ENCODE measurements around the gene SRRM4. TPM values are rescaled to one million over a fixed set of nuclear protein-coding genes. Genes with fewer than 3 reads are reported as not detected.
A peak's percentile ranks its signal among the peaks of the same experiment; 100 is the strongest.
"Not testable (repeated sequence)": the region's sequence is repeated elsewhere in the genome, so short reads cannot be mapped to it uniquely, and the experiment has no call there.

SRRM4 gene
- total RNA-seq, 1 donor from 2014 or later, result not detected

DNA sequence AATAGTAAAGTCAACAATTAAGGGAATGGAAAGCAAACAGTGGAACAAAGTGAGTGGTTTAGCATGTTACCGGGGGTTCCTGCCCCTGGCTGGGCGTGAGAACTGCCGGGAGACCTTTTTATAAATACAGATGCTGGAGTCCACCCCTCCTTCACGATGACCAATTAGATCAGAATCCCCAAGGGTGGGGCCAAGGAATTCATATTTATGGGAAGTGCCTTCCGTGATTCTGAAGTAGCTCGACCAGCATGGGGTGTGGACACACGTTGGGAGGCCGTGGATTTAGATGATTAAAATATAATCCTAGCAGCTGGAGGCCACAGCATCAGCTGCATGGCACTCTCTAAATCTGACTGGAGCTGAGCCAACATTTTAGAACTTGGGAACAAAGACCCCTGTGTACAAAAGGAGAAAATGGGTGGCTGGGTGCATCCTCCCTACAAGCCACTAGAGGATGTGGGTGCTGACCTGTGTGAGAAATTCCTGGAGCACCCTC, 87.9 kb downstream of the SRRM4 start:
- DNase-seq (ENCODE audit: low read depth), result no peak

DNA sequence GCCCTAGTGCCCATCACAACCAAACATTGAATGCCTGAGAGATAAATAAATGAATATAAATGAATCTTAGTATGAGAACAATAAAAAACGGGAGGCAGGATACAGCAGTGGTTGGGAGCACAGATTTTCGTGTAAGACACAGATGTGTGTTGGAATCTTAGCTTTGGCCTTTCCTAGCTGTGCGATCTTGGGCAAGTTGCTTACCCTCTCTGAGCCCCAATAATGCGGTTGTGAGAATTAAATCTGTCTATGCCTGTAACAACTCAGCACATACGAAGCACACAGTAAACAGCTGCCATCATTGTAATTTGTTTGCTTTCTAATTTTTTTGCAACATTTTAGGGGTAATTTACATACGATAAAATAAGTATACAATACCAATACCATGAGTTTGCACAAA, 89.8 kb downstream of the SRRM4 start:
- DNase-seq (ENCODE audit: low read depth), result no peak

DNA sequence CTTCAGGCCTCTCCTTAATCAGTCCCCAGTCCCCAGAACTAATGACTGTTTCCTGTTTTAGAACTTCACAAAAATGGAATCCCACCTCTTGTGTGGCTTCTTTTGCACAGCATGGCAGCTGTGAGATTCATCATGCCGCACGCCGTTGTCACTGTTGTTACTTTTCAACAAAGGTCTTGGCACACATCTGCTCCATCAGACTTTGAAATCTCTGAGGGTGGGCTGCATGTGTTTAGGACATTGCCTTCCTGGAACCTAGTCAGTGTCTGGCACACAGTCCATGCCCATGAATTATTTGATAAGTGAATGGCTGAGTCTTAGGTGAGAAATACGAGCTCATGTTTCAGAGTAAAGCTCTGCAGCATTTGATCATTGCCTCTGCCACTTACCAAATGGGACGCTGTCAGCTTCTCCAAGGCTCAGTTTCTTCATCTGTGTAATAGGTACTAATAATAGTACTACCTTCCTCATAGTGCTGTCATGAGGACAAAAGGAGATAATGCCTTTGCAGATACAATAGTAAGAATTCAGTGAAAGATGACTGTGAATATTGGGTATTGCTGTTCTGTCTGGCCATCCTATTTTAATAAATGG, 90.4 kb downstream of the SRRM4 start:
- no peak for DNase-seq (ENCODE audit: low read depth)

DNA sequence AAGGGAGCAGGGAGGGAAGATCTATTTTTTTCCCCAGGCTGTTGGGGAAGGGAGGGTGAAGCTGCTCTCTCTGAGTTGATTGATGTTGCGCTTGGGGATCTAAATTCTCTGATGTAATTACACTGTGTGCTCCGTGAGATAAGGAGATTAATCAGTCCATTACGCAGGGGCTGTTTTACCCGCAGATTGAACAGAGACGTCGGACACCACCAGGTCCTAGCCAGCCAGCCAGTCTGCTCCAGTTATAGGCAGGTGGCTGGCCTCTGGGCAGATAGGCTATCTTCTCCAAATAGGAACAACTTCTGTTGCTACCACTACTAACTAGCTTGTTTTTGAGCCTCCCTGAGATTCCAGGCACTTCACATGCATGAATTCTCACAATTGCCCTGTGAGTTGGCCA, 91.1 kb downstream of the SRRM4 start:
- no peak for DNase-seq (ENCODE audit: low read depth)

DNA sequence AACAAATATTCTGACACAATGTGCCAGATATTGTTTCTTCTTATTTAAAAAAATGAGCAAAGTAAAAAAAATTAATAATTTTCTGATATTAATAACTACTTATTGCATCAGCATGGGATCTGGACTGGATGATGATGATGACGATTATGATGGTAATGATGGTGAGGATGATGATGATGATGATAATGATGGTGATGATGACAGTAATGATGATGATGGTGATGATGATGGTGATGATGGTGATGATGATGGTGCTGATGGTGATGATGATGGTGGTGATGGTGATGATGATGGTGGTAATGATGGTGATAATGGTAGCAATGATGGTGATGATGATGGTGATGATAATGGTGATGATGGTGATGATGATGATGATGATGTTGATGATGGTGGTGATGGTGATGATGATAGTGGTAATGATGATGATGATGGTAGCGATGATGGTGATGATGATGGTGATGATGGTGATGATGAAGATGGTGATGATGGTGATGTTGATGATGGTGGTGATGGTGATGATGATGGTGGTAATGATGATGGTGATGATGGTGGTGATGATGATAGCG, 94.0 kb downstream of the SRRM4 start:
- DNase-seq (ENCODE audit: low read depth), result no peak

DNA sequence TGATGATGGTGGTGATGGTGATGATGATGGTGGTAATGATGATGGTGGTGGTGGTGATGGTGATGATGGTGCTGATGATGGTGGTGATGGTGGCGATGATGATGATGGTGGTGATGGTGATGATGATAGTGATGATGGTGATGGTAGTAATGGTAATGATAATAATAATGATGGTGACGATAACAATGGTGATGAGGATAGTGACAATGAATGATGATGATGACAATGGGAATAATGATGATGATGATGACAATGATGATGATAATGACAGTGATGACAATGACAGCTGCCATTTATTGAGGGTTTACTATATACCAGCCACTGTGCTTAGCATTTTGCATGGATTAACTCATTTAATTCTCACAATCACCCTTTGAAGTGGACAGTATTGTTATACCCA, 94.6 kb downstream of the SRRM4 start:
- DNase-seq (ENCODE audit: low read depth), result no peak

DNA sequence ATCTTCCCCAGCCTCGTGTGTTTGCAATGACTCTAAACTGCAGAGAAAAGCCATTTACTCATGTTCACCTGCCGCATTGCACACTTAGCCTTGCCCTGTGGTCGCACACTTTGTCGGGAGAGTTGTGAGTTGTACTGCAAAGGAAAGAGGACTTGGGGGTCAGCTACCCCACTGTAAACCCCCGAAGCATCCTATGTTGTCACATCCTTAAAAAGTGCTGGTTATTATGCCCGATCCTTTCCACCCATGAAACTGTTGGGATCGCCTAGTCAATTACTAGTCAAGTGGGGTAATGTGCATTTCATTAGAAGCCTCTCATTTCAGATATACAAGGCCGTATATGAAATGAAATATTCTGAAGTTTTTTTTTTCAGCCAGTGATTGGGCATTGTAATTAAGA, 98.2 kb downstream of the SRRM4 start:
- no peak for DNase-seq (ENCODE audit: low read depth)

DNA sequence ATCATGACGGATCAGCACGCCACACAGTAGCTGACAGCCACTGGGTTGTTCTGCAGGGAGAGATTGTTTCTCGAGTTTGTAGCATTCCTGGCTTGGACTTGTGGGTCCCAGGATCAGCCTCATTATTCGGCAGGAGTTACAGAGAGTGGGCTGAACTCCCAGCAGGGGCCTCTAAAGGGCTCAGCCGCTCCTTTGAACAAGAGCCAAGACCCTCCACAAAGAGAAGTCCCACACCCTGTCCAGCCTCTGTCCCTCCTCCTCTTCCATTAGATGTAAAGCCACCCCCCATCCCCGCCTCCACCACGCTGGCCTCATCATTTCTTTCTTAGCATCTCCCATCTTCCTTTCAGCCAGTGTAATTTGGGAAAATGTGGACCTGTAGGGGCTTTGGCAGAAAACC, 100.7 kb downstream of the SRRM4 start:
- DNase-seq (ENCODE audit: low read depth), result no peak

DNA sequence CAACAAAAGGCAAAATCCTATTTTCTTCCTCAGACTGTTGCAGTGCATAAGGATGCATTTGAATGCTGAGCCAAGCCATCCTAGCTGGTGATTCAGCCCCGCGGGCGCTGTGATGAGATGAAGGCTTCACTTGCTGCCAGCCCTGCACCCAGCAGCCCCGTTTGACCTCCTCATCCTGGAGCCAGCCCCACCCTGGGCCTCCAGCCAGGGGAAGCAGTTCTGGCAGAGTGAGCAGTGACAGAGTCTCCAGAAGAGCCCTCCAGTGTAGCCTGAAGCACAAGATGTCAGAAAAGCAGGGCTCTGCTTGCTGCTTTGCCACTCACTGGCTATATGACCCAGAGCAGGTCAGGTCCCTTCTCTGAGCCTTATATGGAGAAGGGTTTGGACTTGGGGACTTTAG, 101.2 kb downstream of the SRRM4 start:
- no peak for DNase-seq (ENCODE audit: low read depth)

DNA sequence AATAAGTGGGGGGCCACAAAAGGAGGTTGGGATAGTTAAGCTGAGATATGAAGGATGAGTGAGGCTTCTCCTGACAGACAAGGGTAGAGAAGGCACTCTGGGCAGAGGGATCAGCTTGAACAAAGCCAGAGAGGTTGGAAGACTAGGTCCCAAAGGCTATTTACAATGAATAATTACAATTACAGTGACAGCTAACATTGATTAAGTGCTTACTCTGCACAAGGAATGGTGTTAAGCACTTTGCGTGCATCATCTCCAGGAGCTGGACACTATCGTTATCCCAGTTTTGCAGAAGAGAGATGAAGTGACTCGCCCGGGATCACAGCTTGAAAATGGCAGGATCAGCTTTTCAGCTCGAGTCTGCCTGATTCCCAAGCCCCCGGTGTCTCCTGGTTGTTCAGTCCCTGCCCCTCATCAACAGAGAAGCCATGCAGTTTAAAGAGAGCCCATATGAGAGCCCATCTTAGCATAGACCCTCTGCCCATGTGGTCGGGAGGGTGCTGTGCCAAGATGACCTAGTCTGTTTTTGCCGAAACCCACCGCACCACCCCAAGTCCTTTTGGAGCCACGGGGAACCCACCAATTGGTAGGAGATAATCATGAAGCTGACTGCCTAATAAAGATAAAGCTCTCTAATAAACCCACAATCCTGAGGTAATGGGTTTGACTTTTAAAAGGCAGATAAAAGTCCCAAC, 107.5 kb downstream of the SRRM4 start:
- no peak for DNase-seq (ENCODE audit: low read depth)

DNA sequence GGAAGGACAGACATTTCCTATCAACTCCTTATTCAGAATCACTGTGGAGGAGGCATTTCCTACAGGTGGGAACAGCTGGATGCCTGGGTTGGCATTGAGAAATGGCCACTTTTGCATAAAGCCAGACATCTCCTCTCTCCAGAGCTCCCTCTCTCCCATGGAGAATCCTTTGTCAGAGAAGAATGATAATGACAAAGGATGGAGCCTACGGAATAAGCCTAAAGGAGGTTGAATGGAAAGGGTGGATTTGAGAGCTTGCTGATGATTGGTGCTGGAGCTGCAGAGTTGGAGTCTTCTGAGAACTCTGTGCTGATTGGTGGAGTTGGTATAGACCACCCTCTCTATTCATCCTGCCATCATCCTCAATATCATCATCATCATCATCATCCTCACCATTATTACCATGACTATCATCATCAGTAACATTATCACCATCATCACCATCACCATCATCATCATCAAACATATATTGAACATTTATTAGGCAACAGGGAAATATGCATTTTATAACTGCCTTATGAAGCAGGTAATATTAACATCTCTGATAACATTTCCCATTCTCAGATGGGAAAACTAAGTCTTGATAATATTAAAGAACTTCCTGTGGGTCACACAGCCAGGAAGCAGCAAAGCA, 108.2 kb downstream of the SRRM4 start:
- DNase-seq (ENCODE audit: low read depth), result no peak

DNA sequence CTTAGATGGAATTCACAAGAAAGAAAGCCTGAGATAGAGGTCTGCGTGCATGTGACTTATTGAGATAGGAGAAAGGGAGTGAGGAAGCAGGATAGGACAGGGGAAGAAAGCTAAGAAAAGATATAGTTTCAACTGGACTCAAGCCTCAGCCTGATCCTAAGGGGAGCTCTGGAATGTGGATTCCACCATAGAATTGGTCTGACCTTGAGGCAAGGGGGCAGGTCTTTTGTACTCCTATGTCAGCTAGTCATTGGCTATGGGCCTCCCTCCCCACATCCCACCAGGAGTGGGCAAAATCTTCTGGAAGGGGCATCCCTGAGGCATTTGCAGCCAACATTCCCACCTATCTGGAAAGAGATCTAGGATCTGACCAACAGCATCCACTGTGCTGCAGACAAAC, 108.9 kb downstream of the SRRM4 start:
- no peak for DNase-seq (ENCODE audit: low read depth)

DNA sequence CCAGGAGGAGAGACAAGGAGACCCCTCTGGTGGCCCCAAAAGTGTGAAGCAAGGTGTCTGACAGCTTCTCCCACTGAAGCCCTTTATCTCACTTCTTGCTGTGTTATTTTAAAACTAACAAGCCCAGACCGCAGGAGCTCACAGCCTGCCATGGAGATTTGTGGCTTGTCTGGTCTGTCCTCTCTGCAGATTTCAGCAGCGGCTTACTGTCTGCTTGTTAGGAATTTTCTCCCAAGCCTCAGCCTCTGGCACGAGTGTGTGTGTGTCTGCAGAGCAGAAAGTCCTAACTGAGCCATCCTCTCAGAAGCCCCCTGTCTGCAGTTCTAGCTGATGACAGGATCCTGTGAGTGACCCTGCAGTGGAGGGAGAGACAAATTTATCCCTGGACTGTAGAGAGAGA, 109.5 kb downstream of the SRRM4 start:
- peak; percentile 3 for DNase-seq (ENCODE audit: low read depth)

DNA sequence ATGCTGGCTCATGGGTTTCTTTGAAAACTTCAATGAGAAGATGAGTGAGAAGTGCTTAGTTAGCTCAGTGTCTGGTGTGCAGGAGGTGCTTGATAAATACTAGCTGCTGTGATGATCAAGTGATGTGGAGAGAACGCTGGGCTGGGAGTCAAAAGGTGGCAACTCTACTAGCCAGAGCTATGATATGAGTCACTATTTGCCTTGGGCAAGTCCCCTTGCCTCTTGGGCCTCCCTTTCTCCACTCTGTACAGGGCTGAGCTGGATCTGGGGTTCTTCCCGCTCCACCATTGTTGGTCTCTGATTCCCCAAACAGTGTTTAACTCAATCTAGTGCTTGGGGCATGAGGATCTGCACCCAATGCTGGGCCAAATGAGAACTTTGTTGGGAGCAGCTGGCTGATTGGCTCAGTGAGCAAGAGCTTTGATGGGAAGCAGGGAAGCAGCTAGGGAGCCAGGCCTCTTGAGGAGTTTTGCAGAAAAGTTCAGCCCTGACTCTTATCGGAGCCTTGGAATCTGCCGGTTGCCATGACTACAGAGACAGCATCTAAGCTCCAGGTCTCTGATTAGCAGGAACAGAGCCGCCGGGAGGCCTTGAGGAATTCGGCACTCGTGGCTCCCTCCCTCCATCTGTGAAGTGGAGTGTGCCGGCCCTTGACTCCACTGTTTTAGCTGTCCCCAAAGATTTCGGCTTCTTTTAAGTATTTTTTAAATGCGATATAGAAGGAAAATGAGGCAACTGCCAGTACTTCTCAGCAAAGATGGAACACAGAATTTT, 115.3 kb downstream of the SRRM4 start:
- no peak for DNase-seq (ENCODE audit: low read depth)

DNA sequence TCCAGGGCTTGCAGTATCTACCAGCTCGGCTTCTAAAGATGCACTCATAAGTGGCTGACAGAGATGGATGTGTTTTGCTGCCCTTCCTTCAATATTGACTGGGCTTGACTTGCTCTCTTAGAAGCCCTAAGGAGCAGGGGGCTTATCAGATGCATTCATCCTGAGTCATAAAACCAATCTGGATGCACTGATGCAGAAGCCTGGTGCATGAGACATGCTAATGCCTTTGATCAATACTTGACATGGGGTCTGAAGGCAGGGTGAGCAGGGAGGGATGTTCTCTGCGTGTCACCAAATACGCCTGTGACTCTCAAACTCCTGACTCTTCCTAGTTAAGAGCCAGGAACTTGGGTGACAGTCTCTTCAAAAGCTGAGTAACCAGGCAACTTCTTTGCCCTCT, 119.6 kb downstream of the SRRM4 start:
- no peak for DNase-seq (ENCODE audit: low read depth)

DNA sequence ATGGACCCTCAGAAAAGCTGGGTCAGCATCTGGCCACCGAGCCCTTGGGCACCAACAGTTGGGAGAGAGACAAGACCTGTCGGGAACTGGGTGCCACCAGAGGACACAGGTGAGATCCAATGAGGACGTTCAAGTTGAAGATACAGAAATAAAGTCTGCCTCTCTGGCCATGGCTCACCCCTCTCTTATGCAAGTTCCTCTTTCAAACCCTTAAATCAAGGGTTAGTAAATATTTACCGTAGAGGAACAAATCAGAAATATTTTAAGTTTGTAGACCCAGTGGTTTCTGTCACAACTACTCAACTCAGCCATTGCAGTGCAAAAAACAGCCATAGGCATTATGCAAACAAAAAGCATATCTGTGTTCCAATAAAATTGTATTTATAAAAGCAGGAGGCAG, 120.9 kb downstream of the SRRM4 start:
- DNase-seq (ENCODE audit: low read depth), result no peak

DNA sequence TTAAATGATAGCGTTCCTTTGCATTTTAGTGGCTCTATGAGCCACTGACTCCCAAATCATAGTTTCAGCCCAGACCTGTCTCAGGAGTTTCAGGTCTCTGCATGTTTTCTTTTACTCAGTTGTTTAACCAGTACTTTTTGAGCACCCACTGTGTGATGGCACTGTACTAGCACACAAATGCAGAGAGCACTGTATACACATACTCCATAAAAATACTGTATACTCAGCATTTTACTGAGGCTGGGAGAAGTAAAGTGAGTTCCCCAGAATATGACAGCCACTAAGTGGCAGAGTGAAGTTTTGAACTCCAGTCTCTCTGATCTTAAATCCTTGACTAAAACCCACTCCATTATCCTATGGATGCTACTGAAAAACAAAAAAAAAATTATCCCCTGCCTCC, 121.4 kb downstream of the SRRM4 start:
- no peak for DNase-seq (ENCODE audit: low read depth)

DNA sequence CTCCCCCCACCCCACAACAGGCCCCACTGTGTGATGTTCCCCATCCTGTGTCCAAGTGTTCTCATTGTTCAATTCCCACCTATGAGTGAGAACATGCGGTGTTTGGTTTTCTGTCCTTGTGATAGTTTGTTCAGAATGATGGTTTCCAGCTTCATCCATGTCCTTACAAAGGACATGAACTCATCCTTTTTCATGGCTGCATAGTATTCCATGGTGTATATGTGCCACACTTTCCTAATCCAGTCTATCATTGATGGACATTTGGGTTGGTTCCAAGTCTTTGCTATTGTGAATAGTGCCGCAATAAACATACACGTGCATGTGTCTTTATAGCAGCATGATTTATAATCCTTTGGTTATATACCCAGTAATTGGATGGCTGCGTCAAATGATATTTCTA, 123.6 kb downstream of the SRRM4 start:
- DNase-seq (ENCODE audit: low read depth), result not testable (repeated sequence)

DNA sequence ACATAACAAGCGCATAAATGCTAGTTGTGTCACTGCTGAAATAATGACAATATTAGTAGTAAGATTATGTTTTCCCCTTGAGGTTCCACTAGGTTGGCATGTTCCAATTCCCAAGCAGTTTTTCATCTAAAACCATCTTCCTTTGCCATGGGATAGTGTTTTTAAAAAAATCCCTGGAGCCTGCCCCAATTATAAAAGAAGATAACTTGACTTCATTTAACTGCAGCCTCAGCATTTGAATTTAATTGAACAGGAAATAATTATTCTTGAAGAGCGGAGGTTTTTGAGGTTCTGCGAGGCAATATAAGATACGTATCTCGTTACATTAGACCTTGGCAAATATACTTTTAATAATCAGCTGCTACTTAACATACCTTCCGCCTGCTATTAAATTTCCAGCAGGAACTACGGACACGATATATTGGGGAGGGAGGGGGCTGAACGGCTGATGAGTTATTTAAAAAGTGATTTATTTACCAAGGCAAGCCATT, 132.2 kb downstream of the SRRM4 start:
- DNase-seq (ENCODE audit: low read depth), result no peak

DNA sequence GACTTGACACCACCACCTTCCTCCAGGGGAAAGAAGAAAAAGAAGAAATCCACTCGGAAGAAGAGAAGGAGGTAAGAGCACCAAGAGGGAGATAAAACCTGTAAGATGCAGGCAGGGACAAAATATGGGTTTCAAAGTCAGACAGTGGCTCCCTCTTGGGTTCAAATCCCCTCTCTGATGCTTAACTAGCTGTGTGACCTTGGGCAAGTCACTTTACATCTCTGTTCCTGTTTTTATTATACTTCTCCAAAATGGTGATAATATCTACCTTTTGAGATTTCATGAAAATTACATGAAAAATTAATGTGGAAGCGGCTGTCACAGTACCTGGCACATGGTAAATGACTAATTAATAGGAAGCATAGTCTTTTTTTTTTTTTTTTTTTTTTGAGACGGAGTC, 133.0 kb downstream of the SRRM4 start:
- no peak for DNase-seq (ENCODE audit: low read depth)

DNA sequence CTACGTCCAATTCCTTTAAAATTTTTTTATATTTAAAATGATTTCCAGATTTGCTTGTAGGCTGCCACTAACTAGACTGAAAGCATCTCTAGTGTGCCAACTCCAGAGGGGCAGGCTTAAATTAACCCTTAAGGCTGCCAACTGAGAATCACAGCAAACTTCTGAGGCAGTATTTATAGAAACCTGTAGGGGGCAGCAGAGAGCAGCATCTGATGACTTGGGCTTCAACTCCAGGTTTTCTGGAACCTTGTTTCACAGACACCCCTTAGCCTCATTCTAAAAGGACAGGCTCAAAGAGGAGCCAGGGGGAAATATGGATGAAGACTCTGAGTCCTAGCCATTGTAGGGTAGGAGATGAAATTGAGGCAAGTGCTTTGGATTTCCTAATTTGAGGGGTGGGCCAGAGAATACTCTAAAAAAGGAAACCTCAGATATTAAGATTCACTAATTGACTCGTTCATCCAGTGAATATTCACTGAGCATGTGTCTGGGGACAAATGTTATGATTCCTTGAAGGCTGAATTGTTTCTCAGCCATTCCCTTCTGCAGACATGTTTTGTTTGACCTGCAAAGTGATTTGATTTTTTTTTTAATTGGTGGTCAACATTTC, 134.1 kb downstream of the SRRM4 start:
- peak; percentile 76 for DNase-seq (ENCODE audit: low read depth)
